ENCODE measurements around the gene VRK1. TPM values are rescaled to one million over a fixed set of nuclear protein-coding genes. Genes with fewer than 3 reads are reported as not detected.

VRK1 gene
- total RNA-seq, 1 donor from 2014 or later: 126 TPM

DNA sequence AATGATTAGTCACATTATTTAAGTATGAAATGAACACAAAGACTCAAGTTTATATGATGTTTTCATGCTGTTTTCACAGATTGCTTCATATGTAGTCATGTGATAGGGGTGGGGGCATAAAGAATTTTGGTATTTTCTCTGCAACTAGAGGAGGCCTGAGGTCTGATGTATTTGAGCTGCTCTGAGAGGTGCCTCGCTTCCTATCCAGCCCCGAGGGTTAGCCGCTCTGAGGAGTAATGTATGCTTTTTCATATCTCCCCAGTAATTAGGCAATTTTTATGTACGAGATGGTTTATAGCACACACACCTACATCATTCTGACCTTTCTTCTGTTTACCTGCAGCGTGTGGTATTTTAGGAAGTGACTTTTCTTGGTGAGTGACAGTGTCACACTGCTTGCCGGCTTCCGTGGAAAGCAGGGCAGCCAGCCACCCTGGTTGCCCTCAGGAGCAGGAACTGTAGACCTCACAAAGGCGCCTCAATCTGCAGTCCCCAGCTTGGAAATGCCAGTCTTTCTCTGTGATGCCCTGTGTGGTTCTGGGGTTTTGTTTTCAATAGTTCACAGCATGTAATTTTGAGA, 106.4 kb downstream of the VRK1 start:
- Mint-ChIP-seq H3K36me3 (peaks cover 3% of the 10 kb centered on the region), H3K27ac (no peak overlapping the region), H3K9me3 (no peaks in the 10 kb centered on the region), H3K27me3 (ENCODE audit: insufficient read depth, low read depth) (peaks cover 2% of the 10 kb centered on the region), H3K4me3 (no peak overlapping the region), H3K4me1 (peaks cover 3% of the 10 kb centered on the region)
- no peak overlapping the region for H3K4me3 ChIP-seq
- peaks cover 30% of the 10 kb centered on the region for H3K4me1 ChIP-seq
- no peaks in the 10 kb centered on the region for H4K20me1 ChIP-seq (ENCODE audit: low read depth)
- DNase-seq (ENCODE audit: low spot score): no peak
- H3K27me3 ChIP-seq: no peaks in the 10 kb centered on the region
- TF ChIP-seq EZH2 (IDR thresholded peaks at IDR 0.05) (no peak), EZH2phosphoT487 (IDR thresholded peaks at IDR 0.05) (no peak), CTCF (IDR thresholded peaks at IDR 0.05) (no peak)
- H3K36me3 ChIP-seq: no peaks in the 10 kb centered on the region
- H3K9me3 ChIP-seq (ENCODE audit: low read depth): no peaks in the 10 kb centered on the region
- peaks cover 3% of the 10 kb centered on the region for H3F3A ChIP-seq (ENCODE audit: low read depth)
- H3K9ac ChIP-seq: no peak overlapping the region
- H3K4me2 ChIP-seq: no peak overlapping the region
- no peak overlapping the region for H3K27ac ChIP-seq
- H3K79me2 ChIP-seq (ENCODE audit: low read depth): no peaks in the 10 kb centered on the region
- H2AFZ ChIP-seq (replicated peaks): no peak overlapping the region

- Histone ChIP-seq H3K9me3 (ENCODE audit: low read depth) (no peaks in the 10 kb centered on the region), H3F3A (ENCODE audit: low read depth) (no peaks in the 10 kb centered on the region), H2AFZ (replicated peaks) (no peak overlapping the region), H3K36me3 (no peaks in the 10 kb centered on the region), H3K79me2 (ENCODE audit: low read depth) (no peaks in the 10 kb centered on the region), H3K9ac (no peak overlapping the region), H3K4me2 (no peak overlapping the region), H3K27ac (no peak overlapping the region), H3K27me3 (no peaks in the 10 kb centered on the region), H3K4me3 (no peak overlapping the region), H4K20me1 (ENCODE audit: low read depth) (no peaks in the 10 kb centered on the region), H3K4me1 (peaks cover 25% of the 10 kb centered on the region)
- peaks cover 3% of the 10 kb centered on the region for H3K4me1 Mint-ChIP-seq
- DNase-seq (ENCODE audit: low spot score): no peak
- no peak for TF ChIP-seq EZH2phosphoT487 (IDR thresholded peaks at IDR 0.05)
- no peak for TF ChIP-seq EZH2 (IDR thresholded peaks at IDR 0.05)
- no peak for TF ChIP-seq CTCF (IDR thresholded peaks at IDR 0.05)
- no peak overlapping the region for H3K27ac Mint-ChIP-seq
- H3K9me3 Mint-ChIP-seq: peaks cover 3% of the 10 kb centered on the region
- H3K4me3 Mint-ChIP-seq: no peak overlapping the region
- H3K27me3 Mint-ChIP-seq (ENCODE audit: insufficient read depth, low read depth): peaks cover 2% of the 10 kb centered on the region
- H3K36me3 Mint-ChIP-seq: peaks cover 3% of the 10 kb centered on the region
These were observed 107.0 kb downstream of the VRK1 start for GRCh38 chr14:96904201-96904600.

GRCh38 chr14:96905065-96905464, 107.9 kb downstream of the VRK1 start:
- peaks cover 12% of the 10 kb centered on the region for H3K9me3 Mint-ChIP-seq
- H3K4me2 ChIP-seq: no peak overlapping the region
- H3K4me1 ChIP-seq: peaks cover 23% of the 10 kb centered on the region
- no peak overlapping the region for H3K27ac ChIP-seq
- peaks cover 2% of the 10 kb centered on the region for H3K36me3 Mint-ChIP-seq
- H3K9me3 ChIP-seq (ENCODE audit: low read depth): no peaks in the 10 kb centered on the region
- no peak overlapping the region for H3K4me3 ChIP-seq
- no peak for TF ChIP-seq EZH2 (IDR thresholded peaks at IDR 0.05)
- no peak for TF ChIP-seq CTCF (IDR thresholded peaks at IDR 0.05)
- TF ChIP-seq EZH2phosphoT487 (IDR thresholded peaks at IDR 0.05): no peak
- H2AFZ ChIP-seq (replicated peaks): no peak overlapping the region
- no peaks in the 10 kb centered on the region for H4K20me1 ChIP-seq (ENCODE audit: low read depth)
- DNase-seq (ENCODE audit: low spot score): no peak
- peaks cover 2% of the 10 kb centered on the region for H3K27me3 Mint-ChIP-seq (ENCODE audit: insufficient read depth, low read depth)
- H3K36me3 ChIP-seq: no peaks in the 10 kb centered on the region
- H3K4me3 Mint-ChIP-seq: no peak overlapping the region
- no peak overlapping the region for H3K9ac ChIP-seq
- H3F3A ChIP-seq (ENCODE audit: low read depth): no peaks in the 10 kb centered on the region
- no peaks in the 10 kb centered on the region for H3K79me2 ChIP-seq (ENCODE audit: low read depth)
- H3K27me3 ChIP-seq: no peaks in the 10 kb centered on the region
- no peak overlapping the region for H3K27ac Mint-ChIP-seq
- peaks cover 3% of the 10 kb centered on the region for H3K4me1 Mint-ChIP-seq

Measured in neural progenitor cell (in vitro differentiated cells).